HG03469 (cell line): ENCODE results near the gene NOSTRIN.
"Not testable (repeated sequence)": the region's sequence is repeated elsewhere in the genome, so short reads cannot be mapped to it uniquely, and the experiment has no call there.

Experiments used
- ATAC-seq: cut with Tn5 transposase; IDR thresholded peaks from one replicate; pipeline ENCODE4 v1.9.1; 2021; ENCODE audit warnings: mild to moderate bottlenecking, moderate library complexity, moderate number of reproducible peaks; ENCODE audit not compliant: unreplicated experiment

Gene NOSTRIN

GRCh38 chr2:168801961-168802858, at the start of gene NOSTRIN:
Gene NOSTRIN, plus strand, starts transcription at chr2:168802637. Its CDS starts 10 bp downstream, at chr2:168802647.
- ATAC-seq, result no peak

GRCh38 chr2:168753765-168754329, 48.6 kb upstream of the NOSTRIN start:
- ATAC-seq, result no peak

GRCh38 chr2:168757223-168757622, 45.2 kb upstream of the NOSTRIN start:
- ATAC-seq, result no peak

GRCh38 chr2:168758970-168759820, 43.2 kb upstream of the NOSTRIN start:
- ATAC-seq, result peak; percentile 85

- ATAC-seq, result no peak
Observed at GRCh38 chr2:168765401-168765800, 37.0 kb upstream of the NOSTRIN start.

GRCh38 chr2:168766600-168766999, 35.8 kb upstream of the NOSTRIN start:
- no peak for ATAC-seq

- ATAC-seq, result no peak
Observed at GRCh38 chr2:168767258-168767657, 35.2 kb upstream of the NOSTRIN start.

- ATAC-seq, result not testable (repeated sequence)
Observed at GRCh38 chr2:168768357-168768756, 34.1 kb upstream of the NOSTRIN start.

- ATAC-seq, result no peak
Observed at GRCh38 chr2:168770796-168771195, 31.6 kb upstream of the NOSTRIN start.

- ATAC-seq, result no peak
Observed at GRCh38 chr2:168772704-168773103, 29.7 kb upstream of the NOSTRIN start.

- ATAC-seq, result no peak
Observed at GRCh38 chr2:168773128-168773527, 29.3 kb upstream of the NOSTRIN start.

GRCh38 chr2:168773719-168774521, 28.5 kb upstream of the NOSTRIN start:
- no peak for ATAC-seq

- ATAC-seq, result no peak
Observed at GRCh38 chr2:168775837-168776236, 26.6 kb upstream of the NOSTRIN start.

- no peak for ATAC-seq
Observed at GRCh38 chr2:168780669-168781071, 21.8 kb upstream of the NOSTRIN start.

GRCh38 chr2:168781191-168781817, 21.1 kb upstream of the NOSTRIN start:
- ATAC-seq, result no peak

- ATAC-seq, result no peak
Observed at GRCh38 chr2:168782271-168782670, 20.2 kb upstream of the NOSTRIN start.

- ATAC-seq, result no peak
Observed at GRCh38 chr2:168784993-168785392, 17.4 kb upstream of the NOSTRIN start.

GRCh38 chr2:168787098-168787781, 15.2 kb upstream of the NOSTRIN start:
- no peak for ATAC-seq

GRCh38 chr2:168787782-168788376, 14.6 kb upstream of the NOSTRIN start:
- no peak for ATAC-seq
